Measurements from ENCODE around the gene AKT3.

The AKT3 gene

DNA sequence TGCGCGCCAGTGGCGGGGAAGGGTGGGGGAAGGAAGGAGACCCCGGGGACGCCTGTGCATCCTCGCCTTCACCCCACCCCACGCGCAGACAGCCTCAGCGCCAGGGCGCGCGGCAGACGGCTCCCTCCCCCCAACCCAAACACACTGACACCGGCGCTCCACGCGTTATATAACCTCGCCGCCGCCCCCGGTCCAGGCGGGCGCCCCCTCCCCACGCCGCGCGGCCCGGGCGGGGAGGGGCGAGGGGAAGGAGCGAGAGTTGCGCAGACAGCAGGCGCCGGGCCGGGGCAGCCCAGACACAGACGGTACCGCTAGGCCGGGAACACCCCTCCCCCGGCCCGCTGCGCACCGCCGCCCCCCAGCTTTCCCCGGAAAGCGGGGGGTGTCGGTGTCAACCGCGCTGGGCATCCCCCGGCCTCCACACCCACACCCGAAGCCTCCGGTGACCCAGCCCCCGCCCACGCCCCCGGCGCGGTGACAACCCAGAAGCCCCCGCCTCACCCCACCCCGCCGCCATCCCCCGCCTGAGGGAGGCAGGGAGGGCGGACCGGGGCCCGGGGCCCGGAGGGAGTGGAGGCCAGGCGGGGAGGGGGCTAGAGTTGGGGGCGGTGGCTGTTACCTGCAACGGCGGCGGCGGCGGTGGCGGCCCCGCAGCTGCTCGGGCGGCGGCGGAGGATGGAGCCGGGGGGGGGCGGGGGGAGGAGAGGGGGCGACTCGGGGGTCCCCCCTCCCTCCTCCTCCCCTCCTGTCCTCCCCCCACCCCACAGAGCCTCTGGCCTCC lies 432 bp downstream of the AKT3 start:
- TF ChIP-seq, protein P1, sequence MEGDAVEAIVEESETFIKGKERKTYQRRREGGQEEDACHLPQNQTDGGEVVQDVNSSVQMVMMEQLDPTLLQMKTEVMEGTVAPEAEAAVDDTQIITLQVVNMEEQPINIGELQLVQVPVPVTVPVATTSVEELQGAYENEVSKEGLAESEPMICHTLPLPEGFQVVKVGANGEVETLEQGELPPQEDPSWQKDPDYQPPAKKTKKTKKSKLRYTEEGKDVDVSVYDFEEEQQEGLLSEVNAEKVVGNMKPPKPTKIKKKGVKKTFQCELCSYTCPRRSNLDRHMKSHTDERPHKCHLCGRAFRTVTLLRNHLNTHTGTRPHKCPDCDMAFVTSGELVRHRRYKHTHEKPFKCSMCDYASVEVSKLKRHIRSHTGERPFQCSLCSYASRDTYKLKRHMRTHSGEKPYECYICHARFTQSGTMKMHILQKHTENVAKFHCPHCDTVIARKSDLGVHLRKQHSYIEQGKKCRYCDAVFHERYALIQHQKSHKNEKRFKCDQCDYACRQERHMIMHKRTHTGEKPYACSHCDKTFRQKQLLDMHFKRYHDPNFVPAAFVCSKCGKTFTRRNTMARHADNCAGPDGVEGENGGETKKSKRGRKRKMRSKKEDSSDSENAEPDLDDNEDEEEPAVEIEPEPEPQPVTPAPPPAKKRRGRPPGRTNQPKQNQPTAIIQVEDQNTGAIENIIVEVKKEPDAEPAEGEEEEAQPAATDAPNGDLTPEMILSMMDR (IDR thresholded peaks at IDR 0.05; ENCODE audit: control insufficient read depth, extremely low read depth, insufficient read depth): no peak
- H3K4me3 ChIP-seq (ENCODE audit: low read depth, low read length): no peak overlapping the region
- no peak for DNase-seq (ENCODE audit: low read depth)

- TF ChIP-seq, protein P1 (IDR thresholded peaks at IDR 0.05; ENCODE audit: control insufficient read depth, extremely low read depth, insufficient read depth): no peak
- DNase-seq (ENCODE audit: low read depth): no peak
Measured at GRCh38 chr1:243848858-243849420, 1.1 kb downstream of the AKT3 start.

DNA sequence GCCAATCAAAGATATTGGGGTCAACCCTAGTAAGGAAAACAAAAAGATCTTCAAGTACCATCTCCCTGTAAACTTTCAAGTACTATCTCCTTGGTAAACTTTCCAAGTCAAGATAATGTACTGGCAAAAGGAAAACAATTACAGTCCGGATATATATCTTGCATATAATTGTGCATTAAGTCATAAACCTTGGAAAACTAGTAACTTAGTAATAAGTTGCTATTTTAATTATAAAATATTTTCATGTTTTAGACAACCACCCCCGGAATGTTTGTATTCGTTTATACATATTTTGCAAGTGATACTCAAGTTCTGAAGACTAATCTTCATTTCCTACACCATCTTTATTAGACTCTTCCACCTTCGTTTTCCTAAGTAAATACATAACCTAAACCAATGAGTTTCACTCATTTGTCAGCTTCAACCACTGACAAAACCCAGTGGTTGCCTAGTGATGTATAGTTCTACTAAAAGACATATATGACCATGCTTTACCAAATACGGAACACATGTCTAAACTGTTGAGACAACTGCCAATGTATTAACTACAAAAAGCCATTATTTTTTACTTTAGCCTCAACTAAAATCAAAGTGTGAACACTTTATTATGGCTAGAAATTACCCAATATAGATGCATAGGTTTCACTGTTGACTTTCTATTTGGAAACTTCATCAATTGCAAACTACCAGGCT lies 1.7 kb downstream of the AKT3 start:
- no peak for DNase-seq (ENCODE audit: low read depth)
- TF ChIP-seq, protein P1 (IDR thresholded peaks at IDR 0.05; ENCODE audit: control insufficient read depth, extremely low read depth, insufficient read depth): no peak
- no peak overlapping the region for H3K4me3 ChIP-seq (ENCODE audit: low read depth, low read length)

More at GRCh38 chr1:243848858-243849420, 1.1 kb downstream of the AKT3 start:
- H3K4me3 ChIP-seq (ENCODE audit: low read depth, low read length): no peak overlapping the region

DNA sequence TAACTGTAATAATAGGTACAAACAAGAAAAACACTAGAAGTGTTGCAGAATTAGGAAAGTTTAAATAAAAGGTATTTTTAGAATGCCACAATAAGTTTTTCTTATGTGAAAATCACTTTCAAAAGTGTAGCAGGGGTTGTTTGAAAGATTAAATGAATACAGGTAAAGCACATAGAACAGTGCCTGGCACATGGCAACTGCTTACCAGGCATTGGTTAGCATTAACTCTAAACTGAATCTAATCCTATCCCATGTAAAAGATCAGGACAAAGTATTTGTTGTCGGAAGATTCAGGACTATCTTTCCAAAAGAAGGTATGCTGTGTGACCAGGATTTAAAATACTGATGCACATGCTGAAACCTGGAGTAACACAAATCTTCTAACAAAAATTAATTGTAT lies 3.3 kb downstream of the AKT3 start:
- DNase-seq (ENCODE audit: low read depth): no peak
- TF ChIP-seq, protein P1 (IDR thresholded peaks at IDR 0.05; ENCODE audit: control insufficient read depth, extremely low read depth, insufficient read depth): no peak
- no peak overlapping the region for H3K4me3 ChIP-seq (ENCODE audit: low read depth, low read length)

GRCh38 chr1:243845888-243846287 lies 4.2 kb downstream of the AKT3 start:
- TF ChIP-seq, protein P1 (IDR thresholded peaks at IDR 0.05; ENCODE audit: control insufficient read depth, extremely low read depth, insufficient read depth): no peak
- H3K4me3 ChIP-seq (ENCODE audit: low read depth, low read length): no peak overlapping the region
- DNase-seq (ENCODE audit: low read depth): no peak

- TF ChIP-seq, protein P1 (IDR thresholded peaks at IDR 0.05; ENCODE audit: control insufficient read depth, extremely low read depth, insufficient read depth): no peak
- H3K4me3 ChIP-seq (ENCODE audit: low read depth, low read length): no peak overlapping the region
- no peak for DNase-seq (ENCODE audit: low read depth)
Measured at GRCh38 chr1:243844186-243844585, 5.9 kb downstream of the AKT3 start.
